ENCODE data around the gene CARD10. TPM values are rescaled to one million over a fixed set of nuclear protein-coding genes. Genes with fewer than 3 reads are reported as not detected.

CARD10 gene
- total RNA-seq, 1 donor from 2014 or later = 46.7 TPM

GRCh38 chr22:37485395-37486223, 33.6 kb downstream of the CARD10 start:
- Mint-ChIP-seq H3K4me1 (ENCODE audit: low read depth) (peaks cover 28% of the 10 kb centered on the region), H3K27me3 (peaks cover 7% of the 10 kb centered on the region), H3K36me3 (ENCODE audit: insufficient read depth) (peaks cover 7% of the 10 kb centered on the region), H3K9me3 (ENCODE audit: low read depth) (no peaks in the 10 kb centered on the region), H3K27ac (no peak overlapping the region), H3K4me3 (ENCODE audit: low read depth) (no peak overlapping the region)
- TF ChIP-seq, protein P1, sequence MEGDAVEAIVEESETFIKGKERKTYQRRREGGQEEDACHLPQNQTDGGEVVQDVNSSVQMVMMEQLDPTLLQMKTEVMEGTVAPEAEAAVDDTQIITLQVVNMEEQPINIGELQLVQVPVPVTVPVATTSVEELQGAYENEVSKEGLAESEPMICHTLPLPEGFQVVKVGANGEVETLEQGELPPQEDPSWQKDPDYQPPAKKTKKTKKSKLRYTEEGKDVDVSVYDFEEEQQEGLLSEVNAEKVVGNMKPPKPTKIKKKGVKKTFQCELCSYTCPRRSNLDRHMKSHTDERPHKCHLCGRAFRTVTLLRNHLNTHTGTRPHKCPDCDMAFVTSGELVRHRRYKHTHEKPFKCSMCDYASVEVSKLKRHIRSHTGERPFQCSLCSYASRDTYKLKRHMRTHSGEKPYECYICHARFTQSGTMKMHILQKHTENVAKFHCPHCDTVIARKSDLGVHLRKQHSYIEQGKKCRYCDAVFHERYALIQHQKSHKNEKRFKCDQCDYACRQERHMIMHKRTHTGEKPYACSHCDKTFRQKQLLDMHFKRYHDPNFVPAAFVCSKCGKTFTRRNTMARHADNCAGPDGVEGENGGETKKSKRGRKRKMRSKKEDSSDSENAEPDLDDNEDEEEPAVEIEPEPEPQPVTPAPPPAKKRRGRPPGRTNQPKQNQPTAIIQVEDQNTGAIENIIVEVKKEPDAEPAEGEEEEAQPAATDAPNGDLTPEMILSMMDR (IDR thresholded peaks at IDR 0.05; ENCODE audit: unreplicated experiment) = no peak
- DNase-seq (ENCODE audit: low spot score, unreplicated experiment) = no peak

DNA sequence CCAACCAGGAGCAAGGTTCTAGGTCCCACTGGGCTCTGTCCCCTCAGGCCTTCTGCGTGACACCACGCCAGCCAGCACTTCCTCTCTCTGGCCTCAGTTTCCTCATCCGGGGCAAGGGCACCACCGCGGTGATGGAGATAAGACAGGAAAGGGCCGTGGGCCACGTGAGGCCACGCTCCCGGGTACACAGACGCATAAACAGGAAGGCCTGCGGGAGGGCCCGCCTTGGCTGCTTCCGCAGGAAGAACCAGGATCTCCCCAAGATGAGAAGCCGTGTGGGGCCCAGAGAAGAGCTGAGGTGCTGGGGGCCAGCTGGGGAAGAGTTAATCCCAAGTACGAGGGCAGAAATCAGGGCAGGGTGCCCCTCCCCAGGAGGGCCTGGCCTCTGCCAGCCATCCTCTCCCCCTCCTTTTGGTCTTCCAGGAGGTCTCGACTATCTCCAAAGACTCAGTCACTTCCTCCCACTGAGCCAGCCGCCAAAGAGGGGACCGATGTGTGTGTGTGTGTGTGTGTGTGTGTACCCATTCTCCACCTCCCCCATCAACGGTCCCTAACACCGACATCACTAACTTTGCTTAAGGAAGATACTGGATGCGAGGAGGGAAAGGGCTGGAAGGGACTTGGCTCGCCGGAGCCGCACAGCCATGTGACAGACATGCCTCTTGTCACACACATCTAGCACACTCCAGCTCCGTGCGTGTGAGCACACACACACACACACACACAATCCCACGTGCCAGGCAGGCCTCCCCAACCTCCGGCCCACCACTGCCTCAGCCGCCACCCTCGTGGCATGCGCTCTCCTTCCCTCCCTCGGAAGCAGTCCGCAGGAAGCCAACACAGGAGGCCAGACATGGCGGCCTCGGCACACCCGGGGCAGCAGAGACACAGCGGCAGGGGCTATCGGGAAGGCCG, 34.5 kb downstream of the CARD10 start:
- H3K36me3 Mint-ChIP-seq (ENCODE audit: insufficient read depth) = no peaks in the 10 kb centered on the region
- DNase-seq (ENCODE audit: low spot score, unreplicated experiment) = no peak
- no peaks in the 10 kb centered on the region for H3K9me3 Mint-ChIP-seq (ENCODE audit: low read depth)
- H3K27me3 Mint-ChIP-seq = peaks cover 7% of the 10 kb centered on the region
- TF ChIP-seq, protein P1 (IDR thresholded peaks at IDR 0.05; ENCODE audit: unreplicated experiment) = no peak
- H3K4me1 Mint-ChIP-seq (ENCODE audit: low read depth) = peaks cover 28% of the 10 kb centered on the region
- no peak overlapping the region for H3K27ac Mint-ChIP-seq
- no peak overlapping the region for H3K4me3 Mint-ChIP-seq (ENCODE audit: low read depth)

DNA sequence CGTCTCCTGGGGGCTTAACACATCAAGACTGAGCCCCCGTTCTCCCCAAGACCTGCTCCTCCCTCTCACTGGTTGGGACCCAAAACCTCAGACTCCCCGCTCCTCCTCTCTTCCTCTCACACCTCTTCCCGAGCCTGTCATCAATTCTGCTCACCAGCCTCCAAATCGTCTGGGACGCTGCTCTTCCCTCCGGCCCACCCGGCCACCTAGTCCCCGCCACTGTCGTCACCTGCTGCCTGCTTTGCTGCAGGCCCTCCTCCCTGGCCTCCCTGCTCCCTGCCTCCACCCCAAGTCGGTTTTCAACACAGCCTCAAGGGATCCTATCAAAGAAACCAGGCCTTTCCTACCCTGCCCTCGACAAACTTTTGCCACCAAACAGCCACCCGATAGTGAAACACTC, 36.2 kb downstream of the CARD10 start:
- Mint-ChIP-seq H3K4me3 (ENCODE audit: low read depth) (no peak overlapping the region), H3K36me3 (ENCODE audit: insufficient read depth) (no peaks in the 10 kb centered on the region), H3K9me3 (ENCODE audit: low read depth) (no peaks in the 10 kb centered on the region), H3K27ac (no peak overlapping the region), H3K27me3 (peaks cover 7% of the 10 kb centered on the region), H3K4me1 (ENCODE audit: low read depth) (peaks cover 19% of the 10 kb centered on the region)
- DNase-seq (ENCODE audit: low spot score, unreplicated experiment) = no peak
- TF ChIP-seq, protein P1 (IDR thresholded peaks at IDR 0.05; ENCODE audit: unreplicated experiment) = no peak

DNA sequence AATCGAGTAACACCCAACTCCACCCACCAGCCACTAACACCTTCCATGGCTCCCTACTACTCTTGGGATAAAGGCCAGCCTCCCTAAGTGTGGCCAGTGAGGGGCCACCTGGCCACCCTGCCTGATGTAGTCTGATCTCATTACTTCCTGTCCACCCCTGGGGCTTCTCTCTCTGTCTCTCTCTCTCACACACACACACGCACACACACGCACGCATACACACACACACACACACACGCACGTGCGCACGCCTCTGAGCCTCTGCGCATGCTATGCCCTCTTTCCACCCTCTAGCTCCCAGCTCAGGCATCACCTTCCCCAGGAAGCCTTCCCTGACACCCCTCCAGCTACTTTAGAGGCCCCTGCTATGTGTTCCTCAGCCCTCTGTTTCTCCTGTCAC, 37.0 kb downstream of the CARD10 start:
- Mint-ChIP-seq H3K4me1 (ENCODE audit: low read depth) (peaks cover 16% of the 10 kb centered on the region), H3K27me3 (peaks cover 7% of the 10 kb centered on the region), H3K4me3 (ENCODE audit: low read depth) (no peak overlapping the region), H3K36me3 (ENCODE audit: insufficient read depth) (no peaks in the 10 kb centered on the region), H3K9me3 (ENCODE audit: low read depth) (no peaks in the 10 kb centered on the region), H3K27ac (peak overlapping the region; percentile 44)
- TF ChIP-seq, protein P1 (IDR thresholded peaks at IDR 0.05; ENCODE audit: unreplicated experiment) = no peak
- no peak for DNase-seq (ENCODE audit: low spot score, unreplicated experiment)

GRCh38 chr22:37481347-37481907, 37.8 kb downstream of the CARD10 start:
- Mint-ChIP-seq H3K9me3 (ENCODE audit: low read depth) (no peaks in the 10 kb centered on the region), H3K36me3 (ENCODE audit: insufficient read depth) (no peaks in the 10 kb centered on the region), H3K4me3 (ENCODE audit: low read depth) (no peak overlapping the region), H3K27me3 (peaks cover 7% of the 10 kb centered on the region), H3K27ac (no peak overlapping the region), H3K4me1 (ENCODE audit: low read depth) (peaks cover 8% of the 10 kb centered on the region)
- TF ChIP-seq, protein P1 (IDR thresholded peaks at IDR 0.05; ENCODE audit: unreplicated experiment) = no peak
- no peak for DNase-seq (ENCODE audit: low spot score, unreplicated experiment)

All from progenitor cell of endocrine pancreas (in vitro differentiated cells).